GM21515 (cell line): ENCODE data around the gene TMED9.

Source experiments
- ATAC-seq: cut with Tn5 transposase; IDR thresholded peaks from one replicate; pipeline ENCODE4 v1.9.1; 2021; ENCODE audit not compliant: unreplicated experiment

Gene TMED9

DNA sequence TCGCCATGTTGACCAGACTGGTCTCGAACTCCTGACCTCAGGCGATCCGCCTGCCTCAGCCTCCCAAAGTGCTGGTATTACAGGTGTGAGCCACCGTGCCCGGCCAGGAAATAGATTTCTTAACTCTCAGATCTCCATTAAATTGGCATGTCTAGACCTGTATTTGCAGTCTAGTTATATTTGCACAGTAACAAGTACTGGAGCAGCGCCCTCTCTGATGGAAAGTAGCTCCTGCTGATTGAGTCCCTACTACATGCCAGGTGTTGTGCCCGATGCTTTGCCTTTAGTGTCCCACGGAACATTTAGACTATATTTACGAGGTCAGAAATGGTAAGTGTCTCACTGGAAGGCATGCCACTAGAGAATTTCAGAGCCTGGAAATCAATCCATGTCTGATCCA is 15.8 kb upstream of the TMED9 start:
- no peak for ATAC-seq

GRCh38 chr5:177578316-177578715 is 13.7 kb upstream of the TMED9 start:
- ATAC-seq, result no peak

- ATAC-seq, result no peak
Measured at GRCh38 chr5:177588413-177588909, 3.5 kb upstream of the TMED9 start.

DNA sequence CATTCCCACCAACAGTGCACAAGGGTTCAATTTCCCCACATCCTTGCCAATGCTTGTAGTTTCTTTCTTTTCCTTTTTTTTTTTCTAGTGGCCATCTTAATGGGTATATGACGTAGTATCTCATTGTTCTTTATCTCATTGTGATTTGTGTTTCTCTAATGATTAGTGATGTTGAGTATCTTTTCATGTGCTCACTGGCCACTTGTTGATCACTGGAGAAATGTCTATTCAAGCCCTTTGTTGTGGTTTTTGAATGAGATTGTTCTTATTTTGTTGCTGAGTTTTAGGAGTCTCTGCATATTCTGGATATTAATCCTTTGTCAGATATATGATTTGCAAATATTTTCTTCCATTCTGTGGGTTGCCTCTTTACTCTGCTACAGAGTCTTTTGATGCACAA is 1.6 kb upstream of the TMED9 start:
- ATAC-seq, result no peak

GRCh38 chr5:177591690-177592009 is 353 bp upstream of the TMED9 start:
- ATAC-seq, result no peak

GRCh38 chr5:177592905-177593304 is 902 bp downstream of the TMED9 start:
- ATAC-seq, result no peak

DNA sequence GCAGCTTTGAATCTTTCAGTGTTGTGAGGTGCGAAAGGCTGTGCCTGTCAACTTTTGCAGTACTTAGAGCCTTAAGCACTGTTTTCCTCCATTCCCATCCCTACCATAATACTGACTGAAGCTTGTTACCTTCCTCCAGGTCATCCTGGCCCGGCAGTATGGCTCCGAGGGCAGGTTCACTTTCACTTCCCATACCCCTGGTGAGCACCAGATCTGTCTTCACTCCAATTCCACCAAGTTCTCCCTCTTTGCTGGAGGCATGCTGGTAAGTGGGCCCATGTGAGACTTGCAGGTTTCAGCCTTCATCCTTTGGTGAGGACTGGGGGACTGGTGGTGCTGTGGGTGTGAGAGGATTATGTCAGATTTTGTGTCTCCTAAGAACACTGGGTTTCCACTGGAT is 1.5 kb downstream of the TMED9 start:
- ATAC-seq, result no peak

DNA sequence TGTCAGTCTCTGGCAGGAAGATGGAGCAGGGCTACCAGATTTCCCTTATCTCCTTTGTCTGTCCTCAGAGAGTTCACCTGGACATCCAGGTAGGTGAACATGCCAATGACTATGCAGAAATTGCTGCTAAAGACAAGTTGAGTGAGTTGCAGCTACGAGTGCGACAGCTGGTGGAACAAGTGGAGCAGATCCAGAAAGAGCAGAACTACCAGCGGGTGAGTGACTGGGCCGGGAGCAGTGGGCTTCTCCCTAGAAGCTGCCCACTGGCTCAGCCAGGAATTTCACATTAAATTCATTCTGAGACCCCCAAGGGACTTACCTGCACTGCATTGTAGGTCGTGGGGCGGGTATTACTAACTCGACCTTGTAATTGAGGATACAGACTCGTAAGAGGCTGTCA is 2.1 kb downstream of the TMED9 start:
- ATAC-seq, result no peak

DNA sequence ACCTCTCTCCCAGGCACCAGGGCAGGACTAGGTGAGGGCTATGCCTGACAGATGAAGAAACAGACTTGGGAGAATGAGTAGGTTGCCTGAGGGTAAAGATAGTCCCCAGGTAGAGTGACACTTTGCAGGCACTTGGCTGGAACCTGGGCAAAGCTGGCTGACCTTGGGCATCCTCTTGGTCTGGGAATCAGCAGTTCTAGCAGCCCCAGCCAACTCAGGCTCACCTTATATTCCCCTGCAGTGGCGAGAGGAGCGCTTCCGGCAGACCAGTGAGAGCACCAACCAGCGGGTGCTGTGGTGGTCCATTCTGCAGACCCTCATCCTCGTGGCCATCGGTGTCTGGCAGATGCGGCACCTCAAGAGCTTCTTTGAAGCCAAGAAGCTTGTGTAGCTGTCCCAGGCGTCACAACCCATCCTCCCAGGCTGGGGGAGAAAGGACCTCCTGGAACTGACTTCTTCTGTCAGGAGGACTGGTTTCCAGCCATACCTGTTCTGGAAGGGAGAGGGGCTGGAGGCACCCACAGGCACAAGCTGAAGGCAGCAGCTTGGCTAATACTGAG is 3.1 kb downstream of the TMED9 start:
- ATAC-seq, result no peak

DNA sequence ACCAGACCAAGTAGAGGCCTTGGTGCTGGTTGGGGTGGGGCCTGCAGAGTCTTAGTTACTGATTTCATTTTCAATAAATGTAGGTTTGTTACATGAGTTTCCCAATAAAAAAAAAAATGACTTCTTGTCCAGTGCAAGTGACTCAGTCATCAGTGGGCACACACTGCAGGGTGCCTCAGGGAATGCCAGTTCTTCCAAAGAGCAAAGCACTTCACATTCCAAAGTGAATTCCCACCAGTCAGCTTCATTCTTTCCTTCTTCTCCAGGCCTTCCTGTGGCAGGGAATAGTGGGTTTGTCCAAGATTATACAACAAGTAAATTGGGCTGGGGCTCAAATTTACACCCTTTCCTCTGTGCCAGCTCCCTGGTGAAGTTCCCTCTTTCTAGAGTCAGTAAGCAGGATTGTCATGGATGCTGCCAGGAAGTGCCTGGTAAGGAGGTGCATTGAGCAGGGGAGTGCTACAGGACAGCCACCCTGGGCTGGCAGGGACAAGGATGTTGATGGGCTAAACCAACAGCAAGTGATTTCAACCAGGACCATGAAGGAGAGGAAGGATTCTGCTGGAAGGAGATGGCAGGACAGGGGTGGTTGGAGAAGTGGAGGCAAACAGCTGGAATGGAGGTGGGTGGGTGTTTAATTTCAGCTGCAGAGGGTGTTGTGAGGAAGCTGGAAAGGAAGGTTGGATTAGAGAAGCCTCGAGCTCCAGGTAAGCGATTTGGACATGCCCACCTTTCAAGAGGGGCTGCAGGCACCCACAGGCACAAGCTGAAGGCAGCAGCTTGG is 4.2 kb downstream of the TMED9 start:
- ATAC-seq, result no peak

- ATAC-seq, result no peak
Measured at GRCh38 chr5:177596775-177597238, 4.8 kb downstream of the TMED9 start.

DNA sequence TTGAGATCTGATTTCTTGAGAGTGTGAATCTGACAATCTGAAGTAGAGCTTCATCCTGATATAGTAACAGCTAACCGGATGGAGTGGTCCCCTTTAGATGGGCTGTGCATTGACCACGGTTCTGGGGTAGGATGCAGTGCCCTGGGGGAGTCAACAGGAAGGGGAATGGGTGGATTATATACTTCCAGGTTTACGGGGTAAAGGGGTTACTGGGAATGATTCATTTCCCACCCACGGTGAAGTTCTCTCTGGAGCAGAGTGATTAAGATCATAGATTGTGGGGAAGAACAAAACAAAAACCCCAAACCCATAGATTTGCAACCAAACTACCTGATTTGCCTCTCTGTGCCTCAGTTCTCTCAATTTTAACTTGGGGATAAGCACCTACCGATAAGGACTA is 6.5 kb downstream of the TMED9 start:
- no peak for ATAC-seq

DNA sequence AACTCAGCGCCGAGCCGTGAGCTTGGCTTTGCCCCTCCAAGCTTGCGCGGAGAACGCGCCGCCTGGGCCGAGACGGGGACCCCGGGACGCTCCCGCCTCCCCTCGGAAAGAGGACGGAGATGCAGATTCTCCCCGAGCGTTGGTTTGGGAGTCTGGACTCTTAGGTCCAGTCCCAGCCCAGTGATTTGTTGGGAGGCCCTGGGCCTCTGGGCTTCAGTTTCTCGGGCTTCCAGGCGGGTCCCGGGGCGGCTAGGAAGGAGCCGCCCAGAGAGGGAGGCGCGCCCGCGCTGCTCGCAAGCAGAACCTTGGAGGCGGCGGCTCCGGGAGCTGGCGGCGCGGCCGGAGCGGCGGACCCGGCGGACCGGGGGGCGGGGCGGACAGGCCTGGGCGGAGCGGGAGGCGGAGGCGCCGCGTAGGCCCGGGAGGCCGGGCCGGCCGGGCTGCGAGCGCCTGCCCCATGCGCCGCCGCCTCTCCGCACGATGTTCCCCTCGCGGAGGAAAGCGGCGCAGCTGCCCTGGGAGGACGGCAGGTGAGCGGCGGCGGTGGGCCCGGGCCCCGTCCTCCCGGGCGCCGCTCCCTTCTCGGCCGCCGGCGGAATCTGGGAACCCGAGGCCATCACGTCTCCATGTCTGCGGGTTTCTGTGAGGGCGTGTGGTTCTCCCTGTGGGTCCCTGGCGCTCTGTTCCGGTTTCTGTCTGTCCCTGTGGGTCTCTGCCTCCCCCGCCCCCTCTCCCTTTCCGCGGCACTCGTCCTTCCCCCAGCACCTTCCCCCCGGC is 7.9 kb downstream of the TMED9 start, which contains the start of gene B4GALT7:
B4GALT7 (plus strand) TSS at position 402 of the 777 bp plus-strand sequence; CDS start at position 481, 79 bp downstream.
- peak; percentile 92 for ATAC-seq

DNA sequence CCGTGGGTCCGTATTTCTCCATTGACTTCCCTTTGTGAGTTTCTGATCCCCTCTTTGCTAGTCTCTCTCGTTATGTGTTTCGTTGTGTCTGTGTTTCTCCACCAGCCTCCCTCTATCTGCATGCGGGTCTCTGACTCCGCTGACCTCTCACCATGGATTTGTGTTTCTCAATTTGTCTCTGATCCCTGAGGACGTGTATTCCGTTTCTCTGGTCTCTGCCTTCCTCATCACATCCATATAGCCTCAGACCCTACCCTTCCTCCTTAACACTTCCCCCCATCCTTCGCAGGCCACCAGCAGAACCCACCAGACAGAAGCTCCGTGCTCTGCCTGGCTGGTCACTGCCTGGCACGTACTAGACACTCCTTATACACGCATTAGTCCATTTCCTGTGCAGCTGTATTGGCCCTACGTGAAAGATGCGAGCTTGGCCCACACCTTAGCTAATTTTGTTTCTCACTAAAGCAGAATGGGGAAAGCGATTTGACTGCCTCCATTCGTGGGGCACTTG is 8.6 kb downstream of the TMED9 start:
- ATAC-seq, result no peak

DNA sequence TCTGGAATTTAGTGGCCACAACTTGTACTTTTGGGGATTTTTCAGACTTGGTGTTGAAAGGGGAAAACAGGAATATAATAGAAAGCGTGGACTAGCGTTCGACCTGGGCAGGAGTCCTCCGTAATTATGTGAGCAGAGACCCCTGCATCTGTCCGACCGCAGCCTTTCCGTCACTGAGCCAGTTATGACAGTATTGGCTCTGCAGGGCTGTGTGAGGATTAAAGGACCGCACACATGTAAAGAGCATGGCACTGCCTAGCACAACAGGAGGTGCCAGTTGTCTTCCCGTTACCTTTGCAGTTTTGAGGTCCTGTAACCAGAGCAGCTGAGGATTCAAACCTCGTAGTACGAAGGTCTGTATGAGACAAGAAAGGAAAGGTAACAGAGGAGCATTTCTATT is 9.1 kb downstream of the TMED9 start:
- no peak for ATAC-seq

DNA sequence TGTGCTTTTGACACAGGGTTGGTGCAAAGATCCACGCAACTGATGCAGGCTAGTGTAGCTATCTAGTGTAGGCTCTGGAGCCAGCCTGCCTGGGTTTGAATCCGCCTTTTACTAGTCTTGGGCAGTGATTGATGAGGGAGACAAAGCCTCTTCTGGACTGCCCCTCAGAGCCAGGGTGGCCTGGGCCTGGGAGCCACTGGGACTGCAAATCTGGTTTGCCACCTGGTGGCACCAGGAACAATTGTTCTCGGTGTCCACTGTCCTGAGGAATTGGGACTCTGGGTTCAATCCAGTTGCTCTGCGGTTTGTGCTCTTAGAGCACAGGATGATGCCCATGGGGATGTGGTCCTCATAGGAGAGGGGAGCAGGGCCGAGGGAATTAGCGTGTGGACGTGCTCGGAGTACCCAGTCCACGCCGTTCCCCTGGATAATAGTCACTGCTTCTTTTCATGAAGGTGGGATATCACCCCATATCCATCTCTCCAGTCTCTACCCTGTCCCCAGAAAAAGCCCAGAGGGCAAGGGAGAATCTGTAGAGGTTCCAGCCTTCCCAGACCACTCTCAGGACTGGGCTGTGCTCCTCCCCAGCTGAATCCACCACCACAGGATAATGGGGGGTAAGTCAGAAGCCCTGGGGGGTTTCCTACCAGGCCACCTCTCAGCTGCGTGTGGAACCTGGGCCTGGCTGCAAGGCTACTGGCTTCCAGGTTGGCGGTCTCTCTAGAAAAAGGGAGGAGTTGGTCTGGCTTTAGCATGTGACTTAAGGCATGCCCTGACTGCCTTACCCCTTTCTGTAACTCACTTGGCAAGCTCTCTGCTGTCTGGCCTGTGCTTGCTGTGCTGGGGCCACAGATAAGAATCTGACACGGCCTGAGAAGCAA is 9.8 kb downstream of the TMED9 start:
- no peak for ATAC-seq

DNA sequence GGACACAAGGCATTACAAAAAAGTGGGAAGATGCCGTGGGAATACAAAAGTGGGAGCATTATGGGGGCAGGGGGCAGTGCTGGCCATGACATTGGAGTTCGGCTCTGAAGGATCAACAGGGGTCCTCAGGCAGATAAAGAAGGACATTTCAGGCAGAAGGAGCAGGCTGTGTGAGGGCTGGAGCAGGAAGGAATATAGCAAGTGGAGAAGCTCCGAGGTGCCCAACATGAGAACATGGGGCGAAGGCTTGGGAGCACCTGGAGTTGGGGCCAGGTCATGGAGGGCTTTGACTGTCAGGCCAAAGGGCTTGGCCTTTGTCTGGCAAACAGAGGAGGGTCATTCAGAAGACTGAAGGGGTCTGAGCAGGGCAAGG is 10.4 kb downstream of the TMED9 start:
- ATAC-seq, result no peak

GRCh38 chr5:177603631-177604030 is 11.6 kb downstream of the TMED9 start:
- ATAC-seq, result no peak

DNA sequence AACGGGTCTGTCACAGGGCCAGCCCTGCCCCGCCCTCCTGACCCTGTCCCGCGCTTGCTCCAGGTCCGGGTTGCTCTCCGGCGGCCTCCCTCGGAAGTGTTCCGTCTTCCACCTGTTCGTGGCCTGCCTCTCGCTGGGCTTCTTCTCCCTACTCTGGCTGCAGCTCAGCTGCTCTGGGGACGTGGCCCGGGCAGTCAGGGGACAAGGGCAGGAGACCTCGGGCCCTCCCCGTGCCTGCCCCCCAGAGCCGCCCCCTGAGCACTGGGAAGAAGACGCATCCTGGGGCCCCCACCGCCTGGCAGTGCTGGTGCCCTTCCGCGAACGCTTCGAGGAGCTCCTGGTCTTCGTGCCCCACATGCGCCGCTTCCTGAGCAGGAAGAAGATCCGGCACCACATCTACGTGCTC is 12.1 kb downstream of the TMED9 start:
- no peak for ATAC-seq

DNA sequence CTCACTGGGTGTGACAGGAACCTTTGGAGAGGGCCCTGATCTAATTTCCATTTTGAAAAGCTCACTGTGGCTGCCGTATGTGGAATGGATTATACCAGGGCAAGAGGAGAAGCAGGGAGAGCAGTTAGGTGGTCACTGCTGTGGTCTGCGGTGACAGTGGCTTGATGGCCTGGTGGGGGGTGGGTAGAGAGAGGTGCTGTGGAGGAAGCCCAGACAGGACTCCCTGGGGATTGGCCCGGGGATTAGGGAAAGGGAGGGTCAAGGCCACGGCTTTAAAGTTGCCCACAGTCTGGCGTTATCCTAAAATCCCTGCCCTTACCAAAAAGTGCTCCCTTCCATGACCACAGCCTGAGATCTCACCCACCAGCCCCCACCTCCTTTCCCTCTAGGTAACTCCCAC is 12.7 kb downstream of the TMED9 start:
- no peak for ATAC-seq

DNA sequence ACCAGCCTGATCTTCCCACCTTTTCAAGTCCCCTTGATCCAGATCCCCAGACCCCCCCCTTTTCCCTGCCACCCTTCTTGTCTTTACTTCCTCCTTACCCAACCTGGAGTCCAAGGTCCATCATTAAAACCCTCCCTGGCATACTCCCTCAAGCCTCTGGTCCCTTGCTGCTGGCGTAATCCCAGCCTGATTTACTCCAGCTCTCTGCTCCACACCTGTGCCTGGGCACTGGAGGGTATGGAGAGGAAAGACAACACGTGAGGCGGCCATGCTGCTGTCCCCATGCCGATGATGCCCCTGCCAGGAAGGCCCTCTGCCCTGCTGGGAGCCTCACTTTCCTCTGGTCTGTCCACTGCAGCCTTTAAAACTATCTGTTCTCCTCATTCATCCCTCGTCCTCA is 13.1 kb downstream of the TMED9 start:
- no peak for ATAC-seq
